K562 (cell line): ENCODE results near the gene PEX13. TPM values are rescaled to one million over a fixed set of nuclear protein-coding genes. Genes with fewer than 3 reads are reported as not detected.

Source experiments
- ATAC-seq: fragments of 200-7000 bp; cut with Tn5 transposase; 3 replicates; pipeline ENCODE4 v1.9.1; 2020; ENCODE audit warnings: moderate library complexity
- BruUV-seq: library from RNA; stranded (reverse); fragments of 400-500 nt; replicated peaks from 2 replicates; lab custom pipeline; 2021; lab: Mats Ljungman, UMichigan
- CTCF ChIA-PET: fragments of 300-600 bp; formaldehyde crosslinking; extraction: SDS; loops from one replicate; lab custom pipeline; 2021; ENCODE audit warnings: low intra/inter-chr PET ratio; lab: Yijun Ruan, JAX
- POLR2A ChIA-PET: fragments of 300-600, 350-650 bp; sonication (Branson Sonifier 250); formaldehyde crosslinking; extraction: SDS; loops from one replicate; lab custom pipeline; 2021; ENCODE audit warnings: antibody characterized with exemption, inconsistent platforms; lab: Yijun Ruan, JAX
- DNase-seq, 4 experiments: peaks; one replicate each; pipeline versions ENCODE4 v3.0.0 to v3.0.0-alpha.2; 2011 to 2018; ENCODE audit warnings: low spot score in 3 of 4, mixed read lengths in 3 of 4; ENCODE audit errors: extremely low read depth in 1 of 4
- FAIRE-seq: peaks from 2 replicates; lab custom pipeline; 2011; peaks lifted over from hg19 to GRCh38; lab: Jason Lieb, UNC
- H2AFZ ChIP-seq: 2 replicates; pipeline ENCODE4 v1.6.0; 2011; ENCODE audit warnings: low read depth, low read length, control low read depth, inconsistent platforms
- H3K27ac ChIP-seq: fragments of 200-600 bp; 3 replicates; pipeline ENCODE4 v1.8.0; 2011; ENCODE audit warnings: low read depth, mild to moderate bottlenecking, control low read depth, inconsistent platforms, low read length, moderate library complexity, mixed read lengths; ENCODE audit errors: extremely low read depth
- H3K27me3 ChIP-seq, 2 experiments: fragments of 300-600 bp in 1 of 2; 2 replicates in 1 of 2; 3 replicates in 1 of 2; pipeline versions ENCODE4 v1.6.0 to v1.8.0; 2011; ENCODE audit warnings: inconsistent platforms in 2 of 2, low read length in 2 of 2, mild to moderate bottlenecking in 1 of 2, mixed read lengths in 1 of 2, moderate library complexity in 1 of 2; ENCODE audit not compliant: control insufficient read depth in 2 of 2, insufficient read depth in 2 of 2
- H3K36me3 ChIP-seq: fragments of 300-600 bp; 3 replicates; pipeline ENCODE4 v1.8.0; 2011; ENCODE audit warnings: mild to moderate bottlenecking, low read length, inconsistent platforms; ENCODE audit not compliant: control insufficient read depth, insufficient read depth
- H3K4me1 ChIP-seq, 2 experiments: fragments of 200-600 bp in 1 of 2; replicated peaks in 1 of 2; 2 replicates in 1 of 2; 3 replicates in 1 of 2; pipeline versions ENCODE4 v1.5.1 to v1.8.0; 2011; ENCODE audit warnings: inconsistent platforms in 2 of 2, low read length in 2 of 2, mild to moderate bottlenecking in 1 of 2, mixed read lengths in 1 of 2, moderate library complexity in 1 of 2; ENCODE audit not compliant: control insufficient read depth in 2 of 2, insufficient read depth in 2 of 2
- H3K4me2 ChIP-seq: 2 replicates; pipeline ENCODE4 v1.6.1; 2011; ENCODE audit warnings: low read length, control low read depth, inconsistent platforms, mixed read lengths; ENCODE audit not compliant: insufficient read depth
- H3K4me3 ChIP-seq: fragments of 200-600 bp; sonication (generic), shearing (Covaris generic); 2 replicates; pipeline ENCODE4 v1.5.1; 2016; ENCODE audit warnings: control low read depth, inconsistent platforms
- H3K79me2 ChIP-seq: fragments of 200-600 bp; 3 replicates; pipeline ENCODE4 v1.8.0; 2011; ENCODE audit warnings: low read length, inconsistent platforms; ENCODE audit not compliant: control insufficient read depth, insufficient read depth
- H3K9ac ChIP-seq, 2 experiments: 2 replicates each; pipeline versions ENCODE4 v1.6.0 to v1.6.1; 2011; ENCODE audit warnings: low read depth in 2 of 2, low read length in 2 of 2, control low read depth in 1 of 2, inconsistent platforms in 1 of 2, mild to moderate bottlenecking in 1 of 2, mixed read lengths in 1 of 2; ENCODE audit not compliant: insufficient read depth in 1 of 2
- H3K9me1 ChIP-seq: one replicate; pipeline ENCODE4 v1.6.0; 2011; ENCODE audit warnings: inconsistent platforms, mild to moderate bottlenecking, low read length, moderate library complexity; ENCODE audit not compliant: control insufficient read depth, insufficient read depth
- H3K9me3 ChIP-seq: replicated peaks from 2 replicates; pipeline ENCODE4 v1.5.1; 2011; ENCODE audit warnings: low read depth, low read length, inconsistent platforms; ENCODE audit not compliant: control insufficient read depth, insufficient read depth
- H4K20me1 ChIP-seq: replicated peaks from 2 replicates; pipeline ENCODE4 v1.6.1; 2011; ENCODE audit warnings: low read length, inconsistent platforms, mixed read lengths; ENCODE audit not compliant: control insufficient read depth, insufficient read depth
- ARNT ChIP-seq, 2 experiments: fragments of 450-650 bp; IDR thresholded peaks; 2 replicates each; pipeline ENCODE4 v1.6.1; 2016; ENCODE audit warnings: mild to moderate bottlenecking in 1 of 2
- C11orf30 ChIP-seq: fragments of 450-650 bp; IDR thresholded peaks from 2 replicates; pipeline ENCODE4 v1.6.1; 2016; ENCODE audit warnings: low read depth, mild to moderate bottlenecking
- CAMTA2 ChIP-seq: fragments of 250-450 bp; sonication (Bioruptor Pico); conservative IDR thresholded peaks from 2 replicates; pipeline ENCODE4 v1.5.1; 2022
- ELK1 ChIP-seq: sonication (generic); formaldehyde crosslinking; IDR thresholded peaks from 2 replicates; pipeline ENCODE4 v1.8.1; 2022; ENCODE audit warnings: missing genetic modification reagents
- HMG20A ChIP-seq: fragments of 450-650 bp; formaldehyde crosslinking; conservative IDR thresholded peaks from 2 replicates; pipeline ENCODE4 v1.4.0; 2020; ENCODE audit warnings: mild to moderate bottlenecking, mixed read lengths
- ILK ChIP-seq: fragments of 450-650 bp; IDR thresholded peaks from 2 replicates; pipeline ENCODE4 v1.6.1; 2016; ENCODE audit warnings: missing genetic modification characterization, low read depth, mild to moderate bottlenecking, missing compliant biosample characterization, moderate library complexity, borderline replicate concordance
- MEF2D ChIP-seq: conservative IDR thresholded peaks from 2 replicates; pipeline ENCODE4 v1.6.1; 2016; ENCODE audit warnings: low read depth, missing genetic modification characterization, missing compliant biosample characterization
- RFX7 ChIP-seq: fragments of 250-450 bp; sonication (Bioruptor Pico); IDR thresholded peaks from 2 replicates; pipeline ENCODE4 v1.5.1; 2021; ENCODE audit warnings: mild to moderate bottlenecking
- RHOXF2B ChIP-seq: fragments of 250-450 bp; sonication (Bioruptor Pico); conservative IDR thresholded peaks from 2 replicates; pipeline ENCODE4 v1.5.1; 2021
- ZNF277 ChIP-seq: fragments of 250-450 bp; sonication (Bioruptor Pico); IDR thresholded peaks from 2 replicates; pipeline ENCODE4 v1.8.0; 2022; ENCODE audit warnings: inconsistent platforms, mild to moderate bottlenecking, moderate library complexity, borderline replicate concordance
- WGBS: fragments of 100-300 bp; shearing (Covaris generic); methylation state at CpG from one replicate; pipeline ENCODE4 v1.1.6; 2016; ENCODE audit warnings: low coverage, mixed read lengths; ENCODE audit not compliant: insufficient coverage; ENCODE audit errors: missing lambda C conversion rate; 5-methylcytosine and 5-hydroxymethylcytosine counted together
- in situ Hi-C: fragments of 300-500 bp; cut with MboI; formaldehyde crosslinking; loops from 4 replicates; pipeline ENCODE4 v1.15.0; 2018; ENCODE audit warnings: inconsistent platforms, mixed read lengths
- intact Hi-C: fragments of 100-400 bp; cut with micrococcal nuclease; formaldehyde crosslinking; loops from 2 replicates; pipeline ENCODE4 v1.14.2; 2022
- polyA plus RNA-seq, 8 experiments: library from polyadenylated mRNA; depleted of rRNA in 4 of 8; stranded (reverse) in 5 of 8; unstranded in 3 of 8; fragments of >200 nt; fragmentation: Nextera tagmentation in 2 of 8; fragmentation: Illumina TruSeq in 1 of 8; extraction: Ambion mirVana in 2 of 8; extraction: Trizol in 1 of 8; gene quantifications; 2 replicates each; pipeline versions ENCODE4 v1.2.1 to v1.2.3, GENCODE V29; 2011 to 2014; ENCODE audit warnings: inconsistent platforms in 1 of 8, missing spikeins in 1 of 8
- total RNA-seq, 7 experiments: library from RNA; depleted of rRNA in 6 of 7; stranded (reverse); fragments of >200 nt in 6 of 7; fragmentation: Illumina TruSeq in 2 of 7; extraction: Trizol in 2 of 7; gene quantifications; 2 replicates each; pipeline versions ENCODE4 v1.2.1 to v1.2.3, GENCODE V29; 2011 to 2021; ENCODE audit warnings: low replicate concordance in 1 of 7

Gene PEX13
- total and polyA plus RNA-seq, 9 of the 15 experiments (the other 6 are each of a cell fraction or from before 2014, with no cell fraction given), result 4.0 to 30.4 (median 18.8) TPM

- H3K27ac ChIP-seq, result no peak overlapping the region
- ChIA-PET CTCF (no interaction called here), POLR2A (interaction anchor here (1.3 to 1.9 kb wide), 2 partner anchors 10 to 12 kb away, joined by 3 to 5 read pairs; no protein-coding TSS in a partner anchor)
- no peaks in the 10 kb centered on the region for H3K9me3 ChIP-seq
- no peaks in the 10 kb centered on the region for H3K36me3 ChIP-seq
- H3K79me2 ChIP-seq, result no peaks in the 10 kb centered on the region
- DNase-seq, result no peak
- H3K9me1 ChIP-seq, result no peaks in the 10 kb centered on the region
- WGBS, result 83% methylated on average over 12 of the region's 16 CpGs
- ATAC-seq, result no peak
- no peaks in the 10 kb centered on the region for H3K27me3 ChIP-seq
- in situ Hi-C loops (no loop called here), intact Hi-C loops (no loop called here)
- no peak for FAIRE-seq
- peaks cover 0 to 9% of the 10 kb centered on the region in 2 experiments; a peak in 1 of 5 replicates for H3K4me1 ChIP-seq
- BruUV-seq, result no TSS peak
- no peak for TF ChIP-seq ILK (tag)
- TF ChIP-seq MEF2D, result no peak
- TF ChIP-seq RFX7 (CRISPR knock-in tag), result no peak
- H2AFZ ChIP-seq, result no peak overlapping the region
- no peak overlapping the region for H3K9ac ChIP-seq
- H3K4me3 ChIP-seq, result no peak overlapping the region
- no peaks in the 10 kb centered on the region for H4K20me1 ChIP-seq
- H3K4me2 ChIP-seq, result no peak overlapping the region
Measured at GRCh38 chr2:60974652-60975051, 42.9 kb upstream of the PEX13 start.

GRCh38 chr2:60976256-60976850 is 41.2 kb upstream of the PEX13 start:
- DNase-seq (no peak), ATAC-seq (no peak), FAIRE-seq (no peak)
- Histone ChIP-seq H3K9me3 (no peaks in the 10 kb centered on the region), H3K79me2 (no peaks in the 10 kb centered on the region), H4K20me1 (no peaks in the 10 kb centered on the region), H3K27ac (no peak overlapping the region), H3K4me3 (no peak overlapping the region), H3K9ac (no peak overlapping the region), H3K36me3 (no peaks in the 10 kb centered on the region), H3K9me1 (no peaks in the 10 kb centered on the region), H2AFZ (no peak overlapping the region), H3K4me2 (no peak overlapping the region), H3K27me3 (no peaks in the 10 kb centered on the region), H3K4me1 (peaks cover 0 to 9% of the 10 kb centered on the region in 2 experiments; a peak in 1 of 5 replicates)
- in situ Hi-C loops, result no loop called here
- BruUV-seq, result no TSS peak
- intact Hi-C loops, result no loop called here
- POLR2A ChIA-PET, result interaction anchor here (0.6 kb wide), 1 partner anchor 174 kb away, joined by 3 read pairs; no protein-coding TSS in a partner anchor
- WGBS, result 62% methylated on average over 3 of the region's 3 CpGs
- CTCF ChIA-PET, result no interaction called here
- no peak for TF ChIP-seq HMG20A
- no peak for TF ChIP-seq RHOXF2B
- no peak for TF ChIP-seq ARNT (IDR thresholded peaks at IDR 0.05)
- no peak for TF ChIP-seq CAMTA2 (CRISPR knock-in tag)
- no peak for TF ChIP-seq C11orf30
- no peak for TF ChIP-seq ZNF277 (CRISPR knock-in tag)
- no peak for TF ChIP-seq ELK1
